NCI-H748 (cell line): ENCODE results near the gene EXTL1.

ENCODE experiments used
- DNase-seq: peaks from one replicate; lab custom pipeline; 2025; ENCODE audit not compliant: unreplicated experiment; lab: John Stamatoyannopoulos, UW

Gene EXTL1

GRCh38 chr1:26066857-26067256, 45.3 kb downstream of the EXTL1 start:
- no peak for DNase-seq

GRCh38 chr1:26067432-26067911, 45.9 kb downstream of the EXTL1 start, which contains the start of gene TRIM63:
TRIM63 (minus strand) TSS chr1:26067630; CDS start chr1:26067494, 136 bp downstream.
- DNase-seq: no peak

GRCh38 chr1:26069941-26070295, 48.3 kb downstream of the EXTL1 start:
- no peak for DNase-seq

GRCh38 chr1:26070296-26070962, 48.9 kb downstream of the EXTL1 start:
- no peak for DNase-seq

- no peak for DNase-seq
Measured at GRCh38 chr1:26070963-26071342, 49.4 kb downstream of the EXTL1 start.

- DNase-seq: no peak
Measured at GRCh38 chr1:26072305-26072704, 50.7 kb downstream of the EXTL1 start.

GRCh38 chr1:26075421-26076144, 54.0 kb downstream of the EXTL1 start:
- DNase-seq: no peak

- no peak for DNase-seq
Measured at GRCh38 chr1:26077524-26077923, 55.9 kb downstream of the EXTL1 start.

GRCh38 chr1:26078286-26079177, 57.0 kb downstream of the EXTL1 start:
- DNase-seq: no peak

GRCh38 chr1:26079178-26079563, 57.6 kb downstream of the EXTL1 start:
- no peak for DNase-seq

- no peak for DNase-seq
Measured at GRCh38 chr1:26079960-26080814, 58.6 kb downstream of the EXTL1 start.

GRCh38 chr1:26081267-26082019, 59.9 kb downstream of the EXTL1 start:
- no peak for DNase-seq

- no peak for DNase-seq
Measured at GRCh38 chr1:26082020-26082350, 60.4 kb downstream of the EXTL1 start.

GRCh38 chr1:26083208-26083607, 61.6 kb downstream of the EXTL1 start:
- DNase-seq: no peak

GRCh38 chr1:26084091-26084561, 62.6 kb downstream of the EXTL1 start:
- no peak for DNase-seq

- DNase-seq: no peak
Measured at GRCh38 chr1:26084844-26085243, 63.3 kb downstream of the EXTL1 start.
